Renal cortical epithelial cell (primary cell): ENCODE measurements around the gene RNF11. TPM values are rescaled to one million over a fixed set of nuclear protein-coding genes. Genes with fewer than 3 reads are reported as not detected.

Experiments
- DNase-seq: peaks from one replicate; pipeline ENCODE4 v3.0.0-alpha.2; 2011; ENCODE audit warnings: low read depth
- total RNA-seq: library from RNA; depleted of rRNA; stranded (reverse); fragments of >200 nt; gene quantifications from 2 replicates; pipeline ENCODE4 v1.2.3, GENCODE V29; 2014

Gene RNF11
- total RNA-seq, 1 donor from 2014 or later = 165 TPM

DNA sequence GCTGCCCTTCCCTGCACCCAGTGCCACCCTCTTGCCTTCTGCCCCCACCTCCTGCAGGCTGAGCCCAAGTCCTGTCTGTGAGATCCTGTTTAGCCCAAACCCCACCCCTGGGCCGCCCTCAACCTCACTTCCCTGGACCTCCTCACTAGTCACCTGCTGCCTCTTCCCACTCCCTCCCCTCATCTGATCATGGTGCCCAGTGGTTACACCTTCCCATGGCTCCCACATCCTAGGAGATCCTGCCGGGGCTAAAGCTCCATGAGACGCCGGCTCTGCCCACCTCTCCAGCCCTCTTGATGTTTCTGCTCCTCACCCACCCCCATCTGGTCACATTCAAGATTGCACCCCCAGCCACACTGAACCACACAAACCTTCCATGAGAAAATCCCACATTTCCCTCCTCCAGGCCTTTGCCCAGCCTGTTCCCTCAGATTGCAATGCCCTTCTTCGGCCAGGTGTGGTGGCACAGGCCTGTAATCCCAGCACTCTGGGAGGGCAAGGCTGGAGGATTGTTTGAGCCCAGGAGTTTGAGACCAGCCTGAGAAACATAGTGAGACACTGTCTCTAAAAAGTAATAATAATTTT lies 77.3 kb downstream of the RNF11 start:
- DNase-seq = peak; percentile 54

DNA sequence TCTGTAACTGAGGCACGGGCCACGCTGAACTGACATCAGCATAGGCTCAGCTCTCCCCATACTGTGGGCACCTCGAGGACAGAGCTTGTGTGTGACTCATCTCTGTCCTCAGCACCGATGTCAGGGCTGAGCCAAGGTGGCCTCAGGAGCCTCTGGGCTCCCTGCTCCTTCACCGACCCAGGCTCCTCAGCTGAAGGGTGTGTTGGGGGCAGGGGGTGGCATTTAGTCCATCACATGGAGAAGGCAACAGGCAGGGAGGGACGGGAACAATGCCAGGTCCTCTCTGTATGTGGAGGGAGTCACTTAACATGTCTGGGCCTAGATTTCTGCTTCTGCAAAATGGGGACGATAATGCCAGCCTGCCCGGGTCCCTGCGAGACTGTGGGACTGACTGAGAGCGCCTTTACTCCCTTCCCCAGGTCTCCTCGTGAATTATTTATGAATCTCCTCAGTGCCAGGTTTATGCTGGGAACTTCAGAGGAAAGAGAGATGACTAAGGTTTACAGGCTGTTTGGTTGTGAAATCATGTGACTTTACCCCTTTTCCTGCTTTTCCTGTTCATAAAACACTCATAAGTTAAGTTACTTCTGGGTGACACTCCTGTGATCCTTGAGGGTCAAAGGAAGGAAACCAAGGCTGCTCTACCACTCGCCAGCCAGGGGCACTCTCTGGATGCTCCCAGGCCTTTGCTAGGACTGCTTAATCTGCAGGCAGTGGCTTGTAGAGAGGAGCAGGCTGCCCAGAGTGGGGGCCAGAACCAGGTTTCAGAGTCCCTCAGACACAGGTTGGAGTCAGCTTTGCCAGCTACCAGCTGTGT lies 78.1 kb downstream of the RNF11 start:
- DNase-seq = peak; percentile 99

DNA sequence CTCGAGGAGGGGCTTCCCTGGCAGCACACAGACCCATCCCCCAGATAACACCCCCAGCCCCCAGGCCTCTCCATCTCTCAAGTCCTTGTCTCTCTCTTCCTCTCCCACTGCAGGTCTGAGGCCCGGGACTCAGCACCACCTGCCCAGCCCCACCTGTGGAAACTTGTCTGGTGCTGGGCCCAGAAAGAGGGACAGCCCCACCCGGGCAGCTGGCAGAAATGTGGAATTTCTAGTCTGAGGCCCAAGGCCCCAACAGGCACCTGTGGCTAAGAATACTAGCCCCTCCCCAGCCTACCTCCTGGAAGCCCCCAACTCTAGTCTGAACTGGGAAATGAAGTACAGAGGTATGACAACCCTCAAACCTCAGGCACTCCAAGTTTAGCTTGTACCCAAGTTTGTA lies 78.9 kb downstream of the RNF11 start:
- DNase-seq = no peak

DNA sequence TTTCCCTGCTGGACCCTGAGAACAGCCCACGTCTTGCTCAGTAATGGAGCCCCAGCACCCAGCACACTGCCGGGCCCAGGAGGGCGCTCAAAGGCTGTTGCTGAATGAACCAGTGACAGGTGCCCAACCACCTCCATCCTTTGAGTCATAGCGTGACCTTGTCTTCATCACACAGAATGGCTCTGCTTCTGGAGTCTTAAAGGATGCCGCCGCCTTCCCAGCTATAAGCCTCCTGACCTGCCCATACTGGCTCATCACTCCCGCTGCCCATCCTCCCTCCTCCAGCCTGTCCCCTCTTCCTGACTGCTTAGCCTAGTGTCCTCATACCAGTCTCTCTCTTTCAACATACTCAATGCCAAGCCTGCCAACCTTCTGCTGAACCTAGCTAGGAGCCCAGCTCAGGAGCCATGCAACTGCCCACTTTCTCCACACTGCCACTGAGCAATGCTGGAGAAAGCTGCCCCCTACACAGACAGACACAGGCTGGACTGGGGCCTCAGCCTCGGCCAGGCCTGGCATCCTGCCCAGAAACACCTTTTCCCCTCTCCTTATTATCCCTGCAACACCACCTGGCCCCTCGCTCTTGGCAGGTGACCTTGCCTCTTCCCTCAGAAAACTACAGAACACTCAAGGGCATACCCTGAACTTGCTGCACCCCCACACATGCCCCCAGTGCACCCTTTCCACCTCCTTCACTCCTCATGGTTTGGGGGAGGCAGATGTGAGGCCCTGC lies 80.2 kb downstream of the RNF11 start:
- DNase-seq = peak; percentile 57

DNA sequence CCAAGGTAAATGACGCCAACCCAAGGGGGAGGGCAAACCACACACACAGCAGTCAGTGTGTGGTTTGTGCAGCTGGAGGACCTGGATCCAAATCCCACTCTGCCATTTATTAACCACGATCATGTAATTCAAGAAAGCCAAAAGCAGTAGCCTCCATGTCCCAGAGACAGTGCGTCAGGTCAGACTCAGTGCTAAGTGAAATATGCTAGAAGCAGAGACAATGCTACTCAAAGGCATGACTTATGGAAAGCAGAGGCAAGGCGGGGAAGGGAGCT lies 80.7 kb downstream of the RNF11 start:
- peak; percentile 91 for DNase-seq

DNA sequence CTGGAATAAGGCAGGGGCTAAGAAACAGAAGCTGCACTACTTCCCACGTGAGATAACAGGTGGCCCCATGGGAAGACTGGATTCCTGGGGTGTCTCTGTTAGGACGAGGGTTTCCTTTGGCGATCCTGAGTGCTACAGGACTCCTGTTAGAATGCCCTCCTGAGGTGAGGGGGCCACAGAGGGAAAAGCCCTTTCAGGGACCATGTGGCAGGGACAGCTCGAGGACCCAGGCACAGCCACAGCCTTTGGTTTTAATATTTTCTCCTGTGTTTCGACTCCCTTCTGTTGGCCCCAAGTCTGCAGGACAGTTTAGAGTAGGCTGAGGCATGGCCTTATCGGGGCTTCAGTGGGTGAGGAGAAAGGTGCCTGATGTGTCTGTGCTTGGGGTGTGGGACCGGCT lies 81.7 kb downstream of the RNF11 start:
- no peak for DNase-seq

DNA sequence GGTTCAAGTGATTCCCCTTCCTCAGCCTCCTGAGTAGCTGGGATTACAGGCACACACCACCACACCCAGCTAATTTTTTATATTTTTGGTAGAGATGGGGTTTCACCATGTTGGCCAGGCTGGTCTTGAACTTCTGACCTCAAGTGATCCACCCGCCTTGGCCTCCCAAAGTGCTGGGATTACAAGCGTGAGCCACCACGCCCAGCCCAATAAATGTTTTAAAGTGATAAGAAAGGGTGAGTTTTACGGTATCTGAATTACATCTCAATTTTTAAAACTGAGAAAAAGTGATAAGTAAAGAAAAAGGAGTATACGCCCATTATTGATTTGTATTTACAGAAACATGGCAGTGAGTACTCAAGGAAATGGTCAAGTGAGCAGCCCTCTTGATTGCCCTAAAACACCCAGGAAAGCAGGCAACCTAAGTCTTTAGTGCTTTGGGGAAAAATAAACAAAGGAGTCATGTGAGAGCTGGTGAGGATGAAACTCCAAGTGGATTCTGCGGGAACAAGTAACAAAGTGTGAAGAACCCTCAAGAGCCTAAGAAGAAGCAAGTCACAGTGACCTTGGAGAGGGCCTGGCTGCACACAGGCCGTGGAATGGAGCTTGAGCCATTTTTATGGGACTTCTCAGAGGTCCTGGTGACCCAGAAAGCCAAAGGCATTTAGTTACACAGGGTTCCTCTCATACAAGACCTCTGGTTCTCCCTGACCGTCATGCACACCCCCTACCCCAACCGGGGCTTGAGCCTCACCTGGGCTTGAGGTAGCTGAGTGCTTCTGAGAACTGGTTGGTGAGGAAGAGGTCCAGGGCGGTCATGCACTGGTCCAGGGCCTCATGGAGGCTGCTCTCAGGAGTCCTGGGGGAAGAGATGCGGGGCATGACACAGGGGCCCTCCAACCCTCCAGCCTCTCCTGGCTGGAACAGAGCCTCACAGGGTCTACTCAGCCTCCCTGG lies 85.2 kb downstream of the RNF11 start:
- no peak for DNase-seq

DNA sequence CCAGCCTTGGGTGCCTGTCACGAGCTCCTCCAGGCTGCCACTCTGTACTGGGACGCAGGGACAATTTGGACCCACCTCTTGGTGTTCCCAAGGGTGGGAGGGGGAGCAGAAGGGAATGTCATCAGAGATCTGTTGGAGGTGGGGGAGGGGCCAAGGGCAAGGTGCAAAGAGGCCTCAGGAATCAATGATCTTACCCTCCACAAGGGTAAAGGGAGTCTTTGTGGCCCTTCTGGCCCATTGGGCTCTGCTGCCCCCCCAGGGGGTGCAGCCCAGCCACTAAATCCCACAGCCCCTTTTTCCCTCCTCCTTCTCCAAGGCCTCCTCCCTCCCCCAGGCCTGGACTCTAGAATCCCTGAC lies 85.8 kb downstream of the RNF11 start:
- DNase-seq = no peak

DNA sequence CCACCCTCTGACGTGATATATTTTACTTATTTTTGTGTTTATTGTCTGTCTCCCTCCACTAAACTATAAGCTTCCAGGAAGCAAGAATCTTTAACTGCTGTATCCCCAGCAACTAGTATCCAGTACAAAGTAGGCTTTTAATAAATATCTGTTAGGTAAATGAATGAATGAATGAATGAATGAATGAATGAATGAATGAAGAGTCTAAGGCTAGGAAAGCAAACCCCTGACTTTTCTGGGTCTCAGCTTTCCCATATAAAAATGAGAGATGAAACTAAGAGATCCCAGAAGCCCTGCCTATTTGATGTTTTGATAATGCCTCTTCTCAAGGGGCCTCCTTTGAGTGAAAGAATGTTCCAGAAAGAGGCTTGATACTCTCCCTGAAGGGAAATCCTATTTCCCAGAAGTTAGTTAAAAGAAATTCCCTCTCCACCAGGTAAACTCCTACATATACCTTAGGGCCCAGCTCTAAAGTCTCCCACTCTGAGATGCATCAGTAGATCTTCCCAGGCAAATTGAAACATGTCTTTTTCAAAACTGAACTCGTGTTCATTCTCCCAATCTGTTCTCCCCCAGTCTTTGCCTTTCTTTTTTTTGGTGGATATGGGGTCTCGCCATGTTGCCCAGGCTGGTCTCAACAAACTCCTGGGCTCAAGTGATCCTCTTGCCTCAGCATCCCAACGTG lies 86.5 kb downstream of the RNF11 start:
- DNase-seq = no peak

Other genes starting within 250 kb of the RNF11 start
- 0.15 TPM in 1 of 2 replicates, not detected in the other for gene C1orf185, start 134.0 kb upstream of the RNF11 start, total RNA-seq
- 24.5 and 79.0 TPM in 2 replicates for gene TTC39A, start 94.3 kb downstream of the RNF11 start, total RNA-seq